ENCODE measurements around the gene PDE4D.

DNA sequence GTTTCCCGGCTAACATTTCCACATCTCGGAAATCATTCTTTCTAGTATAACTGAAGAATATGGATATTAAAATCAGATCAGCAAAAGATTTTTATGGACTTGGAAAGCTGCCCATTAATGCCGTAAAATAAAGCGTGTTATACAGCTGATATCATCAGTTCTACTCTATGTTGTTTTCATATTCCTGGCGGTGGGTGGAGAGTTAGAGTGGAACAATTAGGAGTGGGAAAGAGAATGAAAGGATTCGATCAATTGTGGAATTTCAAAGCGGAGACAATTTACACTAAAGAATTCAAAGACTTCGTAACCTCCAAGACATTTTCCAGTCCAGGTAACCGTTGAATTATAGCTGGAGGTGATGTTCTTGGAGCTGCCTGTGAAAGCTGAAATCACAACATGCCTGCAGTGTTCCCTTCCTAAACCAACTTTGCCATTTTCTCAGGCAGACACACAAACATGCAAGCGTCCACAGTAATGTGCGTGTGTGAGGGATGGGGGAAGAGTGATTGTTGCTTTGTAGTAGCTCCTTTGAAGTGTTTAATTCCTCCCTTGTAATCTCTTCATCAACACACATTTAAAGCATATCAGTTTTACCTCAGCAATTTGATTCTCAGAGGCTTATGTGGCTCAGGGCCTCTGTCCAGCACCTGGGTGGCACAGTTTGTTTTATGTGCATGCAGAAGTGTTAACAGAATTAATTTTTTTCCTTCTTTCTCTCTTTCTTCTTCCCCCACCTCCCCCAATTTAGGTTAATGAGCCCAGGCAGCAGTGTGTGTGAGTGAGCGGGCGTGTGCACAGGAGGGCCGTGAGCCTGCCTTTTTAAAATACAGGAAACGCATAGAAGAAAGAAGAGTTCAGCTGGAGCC lies 766.6 kb downstream of the PDE4D start:
- TF ChIP-seq, protein P1, sequence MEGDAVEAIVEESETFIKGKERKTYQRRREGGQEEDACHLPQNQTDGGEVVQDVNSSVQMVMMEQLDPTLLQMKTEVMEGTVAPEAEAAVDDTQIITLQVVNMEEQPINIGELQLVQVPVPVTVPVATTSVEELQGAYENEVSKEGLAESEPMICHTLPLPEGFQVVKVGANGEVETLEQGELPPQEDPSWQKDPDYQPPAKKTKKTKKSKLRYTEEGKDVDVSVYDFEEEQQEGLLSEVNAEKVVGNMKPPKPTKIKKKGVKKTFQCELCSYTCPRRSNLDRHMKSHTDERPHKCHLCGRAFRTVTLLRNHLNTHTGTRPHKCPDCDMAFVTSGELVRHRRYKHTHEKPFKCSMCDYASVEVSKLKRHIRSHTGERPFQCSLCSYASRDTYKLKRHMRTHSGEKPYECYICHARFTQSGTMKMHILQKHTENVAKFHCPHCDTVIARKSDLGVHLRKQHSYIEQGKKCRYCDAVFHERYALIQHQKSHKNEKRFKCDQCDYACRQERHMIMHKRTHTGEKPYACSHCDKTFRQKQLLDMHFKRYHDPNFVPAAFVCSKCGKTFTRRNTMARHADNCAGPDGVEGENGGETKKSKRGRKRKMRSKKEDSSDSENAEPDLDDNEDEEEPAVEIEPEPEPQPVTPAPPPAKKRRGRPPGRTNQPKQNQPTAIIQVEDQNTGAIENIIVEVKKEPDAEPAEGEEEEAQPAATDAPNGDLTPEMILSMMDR (conservative IDR thresholded peaks at IDR 0.05 in 1 of 2, IDR thresholded peaks at IDR 0.05 in 1 of 2; ENCODE audit: extremely low read depth in 1 of 2, insufficient read depth in 1 of 2, low read depth in 1 of 2, low read length in 2 of 2): no peak
- TF ChIP-seq EZH2 (IDR thresholded peaks at IDR 0.05; ENCODE audit: borderline replicate concordance, low read length): no peak
